NB4 (cell line): ENCODE data around the gene CALR3.

Source experiments
- DNase-seq: peaks from one replicate; pipeline ENCODE4 v3.0.0; 2010; ENCODE audit warnings: low read depth
- H3K4me3 ChIP-seq: one replicate; pipeline ENCODE4 v1.5.1; 2011; ENCODE audit warnings: mild to moderate bottlenecking, low read depth, low read length, moderate library complexity
- CTCF ChIP-seq: IDR thresholded peaks from one replicate; pipeline ENCODE4 v1.5.1; 2012; ENCODE audit warnings: low read depth, low read length
- MAX ChIP-seq: IDR thresholded peaks from 2 replicates; pipeline ENCODE4 v1.6.1; 2011; ENCODE audit warnings: low read depth, low read length
- MYC ChIP-seq: IDR thresholded peaks from 2 replicates; pipeline ENCODE4 v1.6.1; 2011; ENCODE audit warnings: low read depth, low read length
- POLR2A ChIP-seq: IDR thresholded peaks from 2 replicates; pipeline ENCODE4 v1.6.1; 2011; ENCODE audit warnings: mild to moderate bottlenecking; ENCODE audit not compliant: insufficient read length; ENCODE audit errors: extremely low read depth

CALR3 gene

GRCh38 chr19:16446108-16446723 lies 49.8 kb downstream of the CALR3 start:
- H3K4me3 ChIP-seq, result peak overlapping the region; percentile 26
- DNase-seq, result no peak
- TF ChIP-seq POLR2A, result no peak
- no peak for TF ChIP-seq CTCF
- no peak for TF ChIP-seq MYC
- TF ChIP-seq MAX, result no peak

- TF ChIP-seq MYC (peak; percentile 92), MAX (peak; percentile 89), CTCF (no peak), POLR2A (no peak)
- peak; percentile 86 for DNase-seq
- H3K4me3 ChIP-seq, result no peak overlapping the region
Observed at GRCh38 chr19:16445238-16446107, 50.5 kb downstream of the CALR3 start.

GRCh38 chr19:16444269-16444600 lies 51.7 kb downstream of the CALR3 start:
- TF ChIP-seq MAX, result no peak
- TF ChIP-seq CTCF, result no peak
- TF ChIP-seq MYC, result no peak
- no peak for TF ChIP-seq POLR2A
- no peak for DNase-seq
- no peak overlapping the region for H3K4me3 ChIP-seq

- TF ChIP-seq POLR2A (no peak), MYC (no peak), MAX (no peak), CTCF (no peak)
- H3K4me3 ChIP-seq, result no peak overlapping the region
- DNase-seq, result no peak
Observed at GRCh38 chr19:16442386-16443276, 53.3 kb downstream of the CALR3 start.

GRCh38 chr19:16441661-16442162 lies 54.3 kb downstream of the CALR3 start:
- TF ChIP-seq CTCF, result peak; percentile 78
- no peak for TF ChIP-seq POLR2A
- no peak overlapping the region for H3K4me3 ChIP-seq
- peak; percentile 53 for DNase-seq
